ENCODE results near the gene SRBD1.

- TF ChIP-seq EZH2phosphoT487 (IDR thresholded peaks at IDR 0.05; ENCODE audit: low read length) (no peak), CTCF (IDR thresholded peaks at IDR 0.05; ENCODE audit: low read length) (no peak)
Measured at GRCh38 chr2:45404807-45405297, 206.2 kb downstream of the SRBD1 start.

All from MM.1S (cell line).